GM19438 (cell line): ENCODE measurements around the gene GOLGA7B.

Experiments
- ATAC-seq: cut with Tn5 transposase; IDR thresholded peaks from one replicate; pipeline ENCODE4 v1.9.1; 2021; ENCODE audit warnings: low read depth; ENCODE audit not compliant: unreplicated experiment

Gene GOLGA7B

DNA sequence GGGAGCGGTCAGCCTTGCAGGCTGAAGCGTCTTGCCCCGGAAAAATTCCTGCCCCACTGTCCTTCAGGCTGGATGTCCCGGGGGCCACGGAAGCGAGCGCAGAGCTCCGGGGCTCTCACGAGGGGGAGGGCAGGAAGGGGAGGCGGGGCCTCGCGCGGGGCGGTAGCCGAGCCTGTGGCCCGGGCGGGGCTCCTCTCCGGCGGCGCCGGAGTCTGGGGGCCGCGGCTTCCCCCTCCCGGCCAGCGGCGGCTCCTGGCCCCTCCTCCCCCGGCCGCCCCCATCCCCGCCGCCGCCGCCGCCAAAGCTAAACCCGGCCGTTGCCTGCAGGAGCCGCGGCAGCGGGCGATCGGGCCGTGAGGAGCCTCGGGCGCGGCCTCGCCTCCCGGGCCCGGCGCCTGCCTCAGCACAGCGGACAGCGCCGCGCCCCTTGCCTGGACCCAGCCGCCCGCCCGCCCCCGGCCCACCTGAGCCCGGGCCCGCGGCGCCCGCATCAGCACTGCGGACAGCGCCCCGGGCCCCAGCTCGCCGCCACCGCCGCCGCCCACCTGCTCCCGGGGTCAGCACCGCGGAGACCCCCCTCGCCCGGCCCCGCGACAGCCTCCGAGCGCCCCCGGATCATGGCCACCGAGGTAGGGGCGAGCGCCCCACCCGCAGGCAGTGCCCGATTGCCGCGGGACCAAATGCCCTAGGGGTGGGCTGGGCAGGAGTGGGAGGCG is at the start of gene GOLGA7B:
GOLGA7B (plus strand) TSS at position 157 of the 716 bp plus-strand sequence; CDS start at position 618, 461 bp downstream.
- ATAC-seq, result peak; percentile 72

DNA sequence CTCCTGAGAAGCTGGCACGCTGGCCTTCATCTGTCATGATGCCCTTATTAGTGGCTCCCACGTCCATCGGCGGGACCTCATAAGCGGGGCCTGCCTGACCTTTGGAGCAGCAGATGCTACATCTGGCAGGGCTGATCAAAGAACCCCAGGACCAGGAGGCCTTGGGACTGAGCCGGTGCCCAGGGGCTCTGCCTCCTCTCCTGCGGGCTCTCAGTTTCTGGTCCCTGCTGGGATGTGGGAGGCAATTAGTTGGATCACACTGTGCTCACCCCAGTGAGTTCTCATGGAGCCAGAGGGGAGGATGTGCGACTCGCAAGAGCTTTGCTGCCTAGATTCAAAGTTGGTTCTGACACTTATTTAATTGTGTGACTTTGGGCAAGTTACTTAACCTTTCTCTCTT is 49.2 kb upstream of the GOLGA7B start:
- ATAC-seq, result no peak

DNA sequence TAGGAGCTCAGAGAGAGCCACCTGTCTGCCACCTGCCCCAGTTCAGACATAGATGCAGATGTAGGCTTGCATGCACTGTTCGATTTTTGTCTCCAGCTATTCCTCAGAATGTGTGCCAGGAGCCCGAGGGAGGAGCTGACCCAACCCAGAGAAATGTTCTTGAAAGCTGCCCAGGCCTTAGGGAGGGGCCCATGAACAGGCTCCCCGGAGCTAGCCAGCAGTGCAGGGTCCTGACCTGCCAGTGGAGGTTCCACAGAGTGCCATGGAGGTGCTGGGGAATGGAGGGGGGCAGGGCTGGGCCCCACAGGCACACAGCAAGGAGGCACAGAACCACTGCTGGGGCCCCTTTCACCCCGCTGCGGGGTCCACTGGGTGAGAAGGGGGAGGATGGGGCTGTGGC is 48.2 kb upstream of the GOLGA7B start:
- ATAC-seq, result no peak

DNA sequence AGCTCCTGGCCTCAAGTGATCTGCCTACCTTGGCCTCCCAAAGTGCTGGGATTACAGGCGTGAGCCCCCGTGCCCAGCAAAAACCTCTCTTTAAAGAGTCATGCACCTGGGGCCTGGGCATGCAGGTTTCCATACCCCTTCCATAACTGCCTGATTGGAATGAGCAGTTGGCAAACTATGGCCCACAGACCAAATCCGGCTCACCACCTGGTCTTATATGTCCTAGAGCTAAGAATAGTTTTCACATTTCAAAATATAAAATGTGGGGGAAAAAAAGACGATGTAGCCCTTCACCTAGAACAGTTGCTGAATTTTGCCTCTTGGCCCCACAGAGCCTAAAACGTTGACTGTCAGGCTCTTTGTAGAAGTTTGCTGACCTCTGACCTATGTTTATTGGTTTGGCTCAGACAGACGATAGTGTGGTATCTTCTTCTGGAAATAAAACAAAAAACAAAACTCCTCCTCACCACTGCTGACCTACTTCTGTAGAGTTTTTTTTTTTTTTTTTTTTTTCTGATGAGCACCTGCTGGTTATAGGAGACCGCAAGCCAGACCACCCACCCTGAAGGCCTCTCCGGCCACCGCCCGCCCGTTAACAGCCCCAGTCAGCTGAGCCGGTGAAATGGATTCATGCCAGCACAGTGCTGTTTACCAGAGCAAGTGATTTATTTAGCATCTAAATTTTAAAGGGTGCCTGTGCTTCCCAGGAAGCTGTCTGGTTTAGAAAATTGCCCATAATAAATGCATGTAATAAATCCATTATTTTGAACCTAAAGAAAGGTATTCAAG is 44.4 kb upstream of the GOLGA7B start:
- no peak for ATAC-seq

DNA sequence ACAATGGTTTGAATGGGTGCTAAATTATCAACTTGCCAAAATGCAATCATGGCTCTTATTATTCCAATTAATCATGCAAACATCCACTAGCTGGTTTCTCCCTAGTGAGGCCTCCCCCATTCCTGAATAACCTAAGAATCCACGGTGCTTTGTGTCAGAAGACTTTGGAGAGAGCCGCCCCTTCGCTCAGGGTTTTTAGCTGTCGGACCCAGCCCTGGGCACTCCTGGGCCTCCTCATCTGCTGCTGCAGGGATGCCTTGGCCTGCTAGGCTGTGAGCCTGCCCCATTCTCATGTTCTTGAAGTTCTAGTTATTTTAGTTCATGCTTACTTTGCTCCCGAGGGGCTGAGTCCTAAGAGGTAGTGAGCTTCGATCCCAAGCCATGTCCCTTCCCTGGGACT is 43.7 kb upstream of the GOLGA7B start:
- ATAC-seq, result no peak

DNA sequence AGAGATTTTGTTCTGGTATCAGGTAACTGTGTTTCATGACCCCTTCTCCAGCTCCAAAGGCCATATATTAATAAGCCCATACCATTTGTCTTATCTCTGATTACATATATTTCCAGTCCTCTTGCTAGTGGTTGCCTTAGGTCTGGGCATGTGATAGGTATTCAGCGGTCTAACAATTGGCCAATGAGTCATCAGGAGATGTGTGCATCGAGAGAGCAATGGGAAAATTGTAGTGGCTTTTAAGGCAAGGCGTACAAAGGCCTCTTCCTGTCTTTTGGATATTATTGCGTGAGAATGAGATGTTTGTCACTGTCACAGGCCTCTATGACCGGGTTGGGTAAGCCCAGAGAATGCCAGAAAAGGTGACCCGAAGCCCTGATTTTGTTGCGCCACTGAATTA is 39.2 kb upstream of the GOLGA7B start:
- no peak for ATAC-seq

DNA sequence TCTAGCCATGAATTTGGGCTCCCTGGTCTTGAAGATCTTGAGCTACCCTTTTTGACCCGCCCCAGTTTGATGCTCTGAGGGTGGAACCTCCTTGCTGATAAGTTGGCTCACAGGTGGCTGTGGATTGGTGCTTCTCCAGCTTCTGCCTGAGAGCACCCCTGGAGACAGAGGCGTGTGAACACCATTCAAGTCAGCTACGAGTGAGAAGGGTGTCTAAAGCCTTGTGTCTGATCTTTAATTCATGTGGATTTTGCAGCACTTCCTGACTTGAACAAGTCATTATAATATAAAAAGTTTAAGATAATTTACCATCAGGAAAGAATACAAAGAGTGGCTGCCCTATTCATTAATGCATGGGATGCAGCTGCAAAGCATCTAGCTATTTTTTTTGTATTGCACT is 37.7 kb upstream of the GOLGA7B start:
- no peak for ATAC-seq

DNA sequence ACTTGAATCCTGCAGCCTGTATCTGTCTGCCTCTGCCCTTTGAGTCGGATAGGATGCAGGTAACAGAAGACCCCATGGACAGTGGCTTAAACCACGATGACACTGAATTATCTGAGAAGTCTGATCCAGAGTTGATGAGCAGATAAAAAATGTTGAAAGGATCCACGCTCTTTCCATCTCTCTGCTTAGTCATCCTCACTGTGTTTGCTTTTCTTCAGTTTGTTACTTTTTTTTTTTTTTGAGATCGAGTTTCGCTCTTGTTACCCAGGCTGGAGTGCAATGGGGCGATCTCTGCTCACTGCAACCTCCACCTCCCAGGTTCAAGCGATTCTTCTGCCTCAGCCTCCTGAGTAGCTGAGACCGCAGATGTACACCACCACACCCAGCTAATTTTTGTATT is 36.9 kb upstream of the GOLGA7B start:
- no peak for ATAC-seq

DNA sequence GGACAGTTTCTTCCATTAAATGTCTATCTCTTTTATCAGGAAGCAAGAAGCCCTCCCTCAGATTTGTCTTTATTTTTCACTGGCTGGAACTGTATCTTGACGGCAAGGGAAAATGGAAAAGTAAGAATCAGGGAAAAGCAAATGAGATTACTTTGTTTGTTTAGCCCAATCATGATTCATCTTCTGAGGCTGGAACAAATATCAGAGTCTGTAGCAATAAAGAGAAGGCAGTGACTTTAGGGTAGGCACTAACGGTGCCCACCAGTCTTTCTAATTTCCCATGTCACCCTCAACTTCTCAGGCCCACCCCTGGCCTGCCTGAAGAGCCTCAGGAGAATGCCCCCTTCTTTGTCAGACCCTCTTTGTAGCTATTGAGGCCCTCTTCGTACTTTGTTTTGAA is 36.3 kb upstream of the GOLGA7B start:
- no peak for ATAC-seq

DNA sequence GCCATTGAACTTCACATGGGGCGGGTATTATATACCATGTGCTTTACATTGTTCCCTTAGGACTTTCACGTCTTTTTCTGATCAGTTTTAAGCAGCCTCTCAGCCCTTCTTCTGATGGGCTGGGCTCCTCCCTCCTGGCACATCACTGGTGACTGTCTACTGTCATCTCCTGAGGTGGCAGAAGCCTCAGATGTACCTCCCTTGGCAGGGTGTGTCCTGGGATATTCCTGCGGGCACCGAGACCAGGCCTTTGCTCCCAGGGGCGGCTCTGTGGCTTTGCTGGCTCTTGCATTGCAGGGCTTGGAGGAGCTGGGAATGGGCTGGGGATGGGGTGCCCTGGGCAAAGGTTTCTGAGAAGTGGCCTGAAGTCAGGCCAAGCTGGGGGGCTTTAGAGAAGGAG is 34.6 kb upstream of the GOLGA7B start:
- no peak for ATAC-seq

DNA sequence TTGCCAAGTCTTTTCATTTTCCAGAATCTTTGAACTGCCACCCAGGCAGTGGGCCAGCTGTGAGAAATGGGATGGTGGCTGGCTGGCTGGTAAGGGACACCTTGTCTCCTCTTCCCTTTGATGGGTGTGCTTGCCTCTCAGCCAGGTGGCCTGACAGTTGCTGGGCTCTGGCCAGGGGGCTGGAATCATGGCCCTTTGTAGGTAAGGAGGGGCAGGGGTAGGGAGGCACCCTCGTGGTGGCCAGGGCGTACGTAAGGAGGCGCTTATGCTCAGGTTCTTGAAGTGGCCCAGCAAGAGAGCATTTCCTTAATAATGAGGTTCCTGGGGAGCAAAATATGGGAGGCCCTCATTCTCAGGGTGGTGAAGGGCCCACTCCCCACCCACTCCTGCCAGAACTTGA is 33.0 kb upstream of the GOLGA7B start:
- ATAC-seq, result no peak

DNA sequence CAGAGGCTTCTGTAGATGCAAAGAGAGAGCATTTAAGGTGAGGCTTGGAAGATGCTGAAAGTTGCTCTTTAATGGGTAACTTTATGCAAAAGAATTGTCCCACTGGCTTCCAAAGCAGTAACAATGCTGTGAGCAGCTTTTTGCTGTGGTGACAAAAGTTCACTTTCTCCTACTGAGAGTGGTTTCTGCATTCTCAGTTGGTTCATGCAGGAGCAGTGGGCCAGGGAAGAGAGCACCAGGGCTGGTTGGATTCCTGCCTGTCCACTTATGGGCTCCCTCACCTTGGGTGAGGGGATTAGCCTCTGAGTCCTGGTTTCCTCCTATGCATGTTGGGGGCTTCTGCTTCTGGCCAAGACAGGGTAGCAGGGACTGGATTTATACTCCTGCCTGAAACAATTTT is 31.1 kb upstream of the GOLGA7B start:
- no peak for ATAC-seq

DNA sequence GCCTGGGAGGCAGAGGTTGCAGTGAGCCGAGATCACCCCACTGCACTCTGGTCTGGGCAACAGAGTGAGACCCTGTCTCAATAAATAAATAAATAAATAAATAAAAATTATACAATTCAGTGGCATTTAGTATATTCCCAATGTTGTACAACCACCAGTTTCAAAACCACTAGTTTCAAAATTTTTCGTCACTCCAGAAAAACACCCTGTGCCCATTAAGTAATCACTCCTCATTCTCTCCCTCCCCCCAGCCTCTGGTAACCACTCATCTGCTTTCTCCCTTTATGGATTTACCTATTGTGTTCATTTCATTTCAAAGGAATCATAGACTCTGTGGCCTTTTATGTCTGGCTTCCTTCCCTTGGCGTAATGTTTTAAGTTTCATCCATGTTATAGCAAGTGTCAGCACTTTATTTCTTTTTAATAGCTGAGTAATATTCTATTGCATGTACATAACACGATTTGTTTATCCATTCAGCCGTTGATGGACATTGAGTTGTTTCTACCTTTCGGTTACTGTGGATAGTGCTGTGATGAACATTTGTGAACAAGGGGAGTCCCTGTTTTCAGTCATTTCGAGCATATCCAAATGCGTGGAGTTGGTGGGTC is 29.4 kb upstream of the GOLGA7B start:
- ATAC-seq, result no peak

DNA sequence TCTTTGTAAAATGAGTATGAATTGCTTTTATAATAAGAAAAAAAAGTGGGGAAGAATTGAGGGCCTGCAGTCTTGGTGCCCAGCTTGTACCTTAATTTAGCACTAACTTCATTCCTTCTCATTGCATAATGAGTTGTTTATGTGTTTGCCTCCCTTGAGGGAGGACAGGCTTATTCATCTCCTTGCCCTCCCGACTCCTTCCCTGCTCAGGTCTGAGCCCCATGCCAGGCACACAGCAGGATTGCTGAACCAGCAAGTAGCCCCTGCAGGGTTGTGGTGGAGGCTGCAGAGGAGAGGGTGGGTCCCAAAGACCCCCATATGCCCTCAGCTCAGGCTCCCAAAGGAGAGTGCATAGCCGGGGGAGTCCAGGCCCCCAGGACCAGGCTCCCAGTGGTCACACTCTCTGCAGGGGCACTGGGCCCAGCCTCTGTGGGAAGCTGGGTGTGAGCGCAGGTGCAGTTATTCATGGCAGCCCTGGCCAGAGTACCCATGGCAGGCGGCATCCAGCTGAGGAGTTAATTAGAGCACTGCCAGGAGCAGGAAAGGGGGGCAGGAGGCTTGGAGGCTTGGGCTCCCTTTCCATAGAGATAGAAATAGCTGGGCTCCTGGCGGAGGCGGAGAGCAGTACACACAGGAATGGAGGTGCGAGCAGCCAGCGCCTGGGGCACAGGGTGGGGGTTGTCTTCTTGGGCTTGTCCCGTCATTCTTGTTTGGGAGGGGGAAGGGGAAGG is 28.2 kb upstream of the GOLGA7B start:
- no peak for ATAC-seq

DNA sequence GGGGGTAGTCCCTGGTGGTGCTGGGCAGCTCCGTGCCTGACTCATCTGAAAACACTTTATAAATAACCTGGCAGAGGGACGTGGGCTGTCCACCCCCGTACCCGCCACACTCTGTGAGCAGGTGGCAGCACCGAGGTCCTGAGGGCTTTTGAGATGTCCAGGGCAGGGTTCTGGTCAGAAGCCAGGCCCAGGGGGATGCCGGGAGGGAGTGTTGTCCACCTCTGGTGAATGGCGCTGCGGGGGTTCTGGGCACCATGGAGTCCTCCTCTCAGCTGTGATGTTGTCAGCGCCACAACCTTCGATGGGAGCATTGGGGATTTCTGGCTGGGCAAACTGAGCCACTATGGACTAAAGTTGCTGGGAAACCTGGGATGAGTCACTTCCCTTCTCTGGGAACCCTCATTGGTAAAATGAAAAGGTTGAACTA is 27.4 kb upstream of the GOLGA7B start:
- ATAC-seq, result no peak

DNA sequence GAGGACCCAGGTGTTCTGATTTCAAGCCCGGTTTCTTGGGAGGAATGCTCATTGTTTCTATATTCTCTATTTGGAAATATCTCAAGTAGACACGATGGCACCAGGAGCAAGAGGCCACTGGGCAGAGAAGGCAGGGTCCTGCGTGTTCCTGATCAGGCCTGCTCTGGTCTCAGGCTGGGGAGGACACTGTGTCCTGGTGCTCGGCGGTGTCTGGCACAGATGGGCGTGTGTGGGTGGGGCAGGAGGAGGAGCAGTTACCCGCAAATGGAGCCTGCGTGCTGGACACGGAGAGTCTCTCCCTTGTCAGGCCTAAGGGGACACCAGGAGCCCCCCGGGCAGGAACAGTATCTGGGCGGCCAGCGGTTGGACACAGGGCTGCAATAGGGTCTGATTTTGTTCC is 25.9 kb upstream of the GOLGA7B start:
- ATAC-seq, result no peak

DNA sequence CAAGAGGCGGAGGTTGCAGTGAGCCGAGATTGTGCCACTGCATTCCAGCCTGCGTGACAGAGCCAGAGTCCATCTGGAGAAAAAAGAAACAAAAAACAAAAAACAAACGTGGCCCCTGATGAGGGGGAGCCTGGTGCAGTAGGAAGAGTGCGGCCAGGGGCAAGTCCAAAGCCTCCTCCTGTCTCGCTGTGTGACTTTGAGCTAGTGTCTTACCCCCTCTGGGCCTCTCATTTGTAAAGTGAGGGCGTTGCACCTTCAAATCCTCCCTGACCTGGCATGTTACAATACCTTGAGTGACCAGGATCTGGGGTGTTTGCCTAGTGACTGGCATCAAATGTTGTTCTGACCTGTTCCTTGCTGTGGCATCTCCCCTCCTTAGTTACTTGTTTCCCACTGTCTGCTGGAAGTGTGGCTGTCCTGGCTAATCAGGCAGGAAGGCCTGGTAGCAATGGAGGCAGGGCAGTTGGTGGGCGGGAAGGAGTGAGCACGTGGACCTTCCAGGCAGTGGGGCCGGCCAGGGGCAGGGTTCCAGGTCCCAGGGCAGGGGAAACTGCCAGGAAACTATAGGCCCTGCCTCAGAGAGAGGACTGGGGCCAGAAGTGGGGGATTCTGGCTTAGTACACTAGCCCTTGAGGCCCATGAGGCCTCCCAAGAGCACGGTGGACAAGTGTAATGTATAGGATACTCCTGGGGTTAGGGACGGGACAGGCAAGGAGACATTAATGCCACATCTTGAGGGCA is 24.5 kb upstream of the GOLGA7B start:
- ATAC-seq, result no peak

DNA sequence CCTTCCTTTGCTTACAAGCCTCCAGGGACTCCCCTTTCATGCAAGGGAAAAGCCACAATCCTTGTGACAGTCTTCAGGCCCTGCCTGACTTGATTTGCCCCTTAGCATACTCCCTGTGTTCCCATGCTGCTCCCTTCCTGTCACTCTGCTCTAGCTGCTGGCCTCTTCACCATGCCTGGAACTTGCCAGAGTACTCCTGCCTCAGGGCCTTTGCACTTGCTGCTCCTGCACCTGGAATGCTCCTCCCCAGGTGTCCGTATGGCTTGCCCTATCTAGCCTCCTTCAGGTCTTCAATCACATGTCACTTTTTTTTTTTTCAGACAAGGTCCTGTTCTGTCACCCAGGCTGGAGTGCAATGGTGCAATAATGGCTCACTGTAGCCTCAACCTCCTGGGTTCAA is 22.8 kb upstream of the GOLGA7B start:
- no peak for ATAC-seq

DNA sequence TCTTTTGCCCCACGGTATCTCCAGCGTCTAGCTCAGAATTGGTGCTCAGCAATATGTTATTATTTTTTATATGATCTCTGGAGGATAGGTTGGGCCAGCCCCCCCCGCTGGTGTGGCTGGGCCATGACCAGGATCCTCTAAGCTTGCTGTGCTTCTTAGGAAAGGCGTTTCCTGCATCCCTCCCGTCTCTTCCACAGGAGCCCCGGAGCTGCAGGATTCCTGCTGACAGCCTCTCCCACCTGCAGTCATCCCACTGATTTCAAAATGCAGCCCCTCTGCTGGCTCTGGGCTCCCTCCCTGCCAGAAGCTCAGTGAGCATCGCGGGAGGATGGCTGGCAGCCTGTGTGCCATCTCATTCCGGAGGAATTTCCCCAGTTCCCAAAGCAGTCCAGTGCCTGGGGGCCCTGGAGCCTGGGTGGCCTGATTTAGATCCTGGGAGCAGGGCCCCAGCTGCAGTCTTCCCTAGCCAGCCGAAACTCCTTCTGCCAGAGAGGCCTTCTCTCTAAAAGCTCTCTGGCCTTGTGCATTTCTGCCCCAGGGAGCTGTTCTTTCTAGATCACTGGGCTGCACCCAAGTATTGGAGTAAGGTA is 21.8 kb upstream of the GOLGA7B start:
- ATAC-seq, result no peak

DNA sequence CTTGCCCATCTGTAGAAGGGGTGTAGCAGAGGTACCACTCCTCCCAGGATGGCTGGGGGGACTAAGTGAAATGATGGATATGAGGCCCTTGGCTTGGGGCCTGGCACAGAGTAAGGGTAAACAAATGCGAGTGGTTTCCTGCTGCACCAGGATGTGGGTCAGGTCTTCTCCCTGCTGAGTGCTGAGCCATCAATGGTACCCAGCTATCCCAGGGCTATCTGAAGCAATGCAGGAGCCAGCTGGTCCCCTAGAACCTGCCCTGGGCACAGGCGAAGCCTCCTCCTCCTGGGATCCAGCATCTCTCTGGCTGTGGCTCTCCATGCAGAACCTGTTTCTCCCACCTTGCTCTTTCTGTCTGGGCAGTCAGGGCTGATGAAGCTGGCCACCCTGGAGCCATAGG is 20.9 kb upstream of the GOLGA7B start:
- ATAC-seq, result no peak
